ENCODE results near the gene GPR4.

The GPR4 gene

GRCh38 chr19:45556835-45557234, 45.2 kb downstream of the GPR4 start:
- in situ Hi-C loops (cut with MboI; ENCODE audit: low sequenced_read_pairs) = no loop called here

DNA sequence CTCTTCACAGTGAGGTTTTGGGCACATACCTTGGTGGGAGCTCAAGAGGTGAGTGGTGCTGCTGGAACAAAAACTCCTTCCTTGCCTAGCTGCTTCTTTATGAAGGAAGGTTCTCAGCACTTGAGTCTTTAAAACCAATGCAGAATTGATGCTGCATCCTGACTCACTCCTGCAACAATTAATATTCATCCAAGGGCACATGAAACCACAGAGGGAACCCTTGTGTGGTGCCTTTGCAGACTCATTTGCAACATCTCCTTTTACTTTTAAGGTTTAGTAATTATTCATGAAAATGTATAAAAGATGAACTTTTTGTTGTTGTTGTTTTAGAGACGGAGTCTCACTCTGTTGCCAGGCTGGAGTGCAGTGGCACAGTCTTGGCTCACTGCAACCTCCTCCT, 47.5 kb downstream of the GPR4 start:
- in situ Hi-C loops (cut with MboI; ENCODE audit: low sequenced_read_pairs) = no loop called here

- in situ Hi-C loops (cut with MboI; ENCODE audit: low sequenced_read_pairs) = no loop called here
These were observed 48.5 kb downstream of the GPR4 start for GRCh38 chr19:45553464-45553863.

DNA sequence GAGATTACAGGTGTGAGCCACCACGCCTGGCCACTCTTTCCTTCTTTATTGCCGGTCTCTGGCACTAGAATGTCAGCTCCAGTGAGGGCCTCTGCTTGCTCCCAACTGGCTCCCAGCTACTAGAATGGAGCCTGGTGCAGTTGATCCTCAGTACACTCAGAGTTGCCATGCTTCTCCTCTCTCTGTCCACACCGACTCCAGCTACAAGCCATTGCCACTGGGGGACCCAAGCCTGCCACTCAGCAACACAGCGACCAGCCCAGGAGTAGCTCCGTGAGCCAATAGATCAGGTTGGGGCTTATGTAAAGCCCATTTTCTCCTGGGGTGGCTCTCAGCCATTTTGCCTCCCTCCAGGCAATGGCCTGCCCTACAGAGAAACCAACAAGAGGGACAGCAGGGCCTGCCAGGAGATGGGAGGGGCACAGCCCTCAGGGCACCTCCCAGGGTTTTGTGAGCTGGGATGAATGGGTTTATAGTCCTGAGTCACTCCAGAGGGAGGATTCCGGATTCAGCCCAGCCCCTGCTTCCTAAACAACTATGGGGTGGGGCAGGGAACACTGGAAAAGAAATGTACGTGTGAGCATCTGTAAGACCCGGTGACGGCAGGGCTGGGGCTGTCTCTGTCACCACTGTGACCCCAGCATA, 53.9 kb downstream of the GPR4 start:
- in situ Hi-C loops (cut with MboI; ENCODE audit: low sequenced_read_pairs) = no loop called here

DNA sequence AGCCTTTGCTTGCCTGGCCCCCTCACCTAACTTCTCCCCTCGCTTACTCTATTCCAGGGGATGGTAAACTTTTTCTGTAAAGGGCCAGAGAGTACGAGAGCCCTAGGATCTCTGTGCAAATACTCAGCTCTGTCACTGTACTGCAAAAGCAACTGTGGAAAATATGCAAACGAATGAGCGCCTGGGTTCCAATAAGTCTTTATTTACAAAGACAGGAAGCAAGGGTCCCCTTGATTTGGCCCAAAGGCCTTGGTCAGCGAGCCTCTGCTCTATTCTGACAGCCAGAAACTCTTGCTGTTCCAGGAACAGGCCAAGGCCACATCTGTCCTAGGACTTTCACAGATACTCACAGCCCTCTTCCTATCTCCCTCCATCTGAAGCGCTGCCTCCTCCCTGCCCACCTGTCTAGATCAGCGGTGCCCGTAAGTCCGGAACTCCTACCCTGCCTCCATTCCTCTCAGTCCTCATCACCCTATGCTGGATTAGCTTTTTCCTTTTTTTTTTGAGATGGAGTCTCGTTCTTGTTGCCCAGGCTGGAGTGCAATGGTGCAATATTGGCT, 54.7 kb downstream of the GPR4 start:
- in situ Hi-C loops (cut with MboI; ENCODE audit: low sequenced_read_pairs) = no loop called here

DNA sequence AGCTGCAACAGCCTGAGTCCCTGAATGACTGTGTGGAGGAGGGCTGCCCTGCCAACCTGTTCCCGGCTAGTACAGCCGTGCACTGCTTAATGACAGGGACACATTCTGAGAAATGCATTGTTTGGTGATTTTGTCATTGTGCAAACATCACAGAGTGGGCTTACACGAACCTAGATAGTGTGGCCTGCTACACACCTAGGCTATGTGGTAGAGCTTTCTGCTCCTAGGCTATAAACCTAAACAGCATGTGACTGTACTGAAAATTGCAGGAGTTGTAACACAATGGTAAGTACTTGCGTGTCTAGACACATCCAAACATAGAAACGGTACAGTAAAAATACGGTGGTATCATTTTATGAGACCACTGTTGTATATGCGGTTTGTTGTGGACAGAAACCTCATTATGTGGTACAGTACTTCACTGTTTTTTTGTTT, 59.8 kb downstream of the GPR4 start:
- in situ Hi-C loops (cut with MboI; ENCODE audit: low sequenced_read_pairs) = no loop called here

Data from HL-60/S4 (cell line).